SK-N-SH (cell line): ENCODE results near the gene GULP1. TPM values are rescaled to one million over a fixed set of nuclear protein-coding genes. Genes with fewer than 3 reads are reported as not detected.

ENCODE experiments used
- CTCF ChIA-PET: fragments of 300-600, 350-600 bp; formaldehyde crosslinking; extraction: SDS; loops from one replicate; lab custom pipeline; 2021; lab: Yijun Ruan, JAX
- POLR2A ChIA-PET: fragments of 350-600 bp; sonication (Branson Sonifier 250); formaldehyde crosslinking; extraction: SDS; loops from one replicate; lab custom pipeline; 2020; ENCODE audit warnings: antibody characterized with exemption, inconsistent platforms; lab: Yijun Ruan, JAX
- DNase-seq: peaks from one replicate; pipeline ENCODE4 v3.0.0; 2012
- H2AFZ ChIP-seq: fragments of 200-600 bp; sonication (generic); 2 replicates; pipeline ENCODE4 v1.8.1; 2016; ENCODE audit warnings: antibody characterized with exemption, mild to moderate bottlenecking, low read depth
- H3F3A ChIP-seq: fragments of 200-600 bp; sonication (generic); replicated peaks from 2 replicates; pipeline ENCODE3; 2016; ENCODE audit warnings: antibody characterized with exemption, mild to moderate bottlenecking; ENCODE audit not compliant: insufficient read depth
- H3K27ac ChIP-seq, 2 experiments: fragments of 200-500 bp in 1 of 2; fragments of 200-600 bp in 1 of 2; sonication (Bioruptor generic) in 1 of 2; sonication (generic), shearing (Covaris generic) in 1 of 2; 2 replicates each; pipeline versions ENCODE4 v1.5.1 to v1.6.1; 2014 to 2016; ENCODE audit warnings: low read depth in 2 of 2, inconsistent platforms in 1 of 2, low read length in 1 of 2, mild to moderate bottlenecking in 1 of 2, mixed read lengths in 1 of 2
- H3K27me3 ChIP-seq: fragments of 200-600 bp; sonication (generic), shearing (Covaris generic); 2 replicates; pipeline ENCODE4 v1.6.1; 2016; ENCODE audit warnings: mixed run types; ENCODE audit not compliant: insufficient read depth
- H3K36me3 ChIP-seq, 2 experiments: fragments of 200-500 bp in 1 of 2; fragments of 200-600 bp in 1 of 2; sonication (Bioruptor generic) in 1 of 2; sonication (generic) in 1 of 2; replicated peaks in 1 of 2; 2 replicates each; pipeline versions ENCODE3 to v1.5.1; 2014 to 2016; ENCODE audit warnings: low read length in 1 of 2, mild to moderate bottlenecking in 1 of 2; ENCODE audit not compliant: insufficient read depth in 2 of 2, control insufficient read depth in 1 of 2
- H3K4me1 ChIP-seq, 2 experiments: fragments of 200-500 bp in 1 of 2; fragments of 200-600 bp in 1 of 2; sonication (Bioruptor generic) in 1 of 2; sonication (generic), shearing (Covaris generic) in 1 of 2; 2 replicates each; pipeline versions ENCODE4 v1.5.1 to v1.6.1; 2014 to 2016; ENCODE audit warnings: low read depth in 1 of 2, low read length in 1 of 2, mixed run types in 1 of 2; ENCODE audit not compliant: insufficient read depth in 2 of 2, control insufficient read depth in 1 of 2
- H3K4me2 ChIP-seq: fragments of 200-600 bp; sonication (generic), shearing (Covaris generic); 2 replicates; pipeline ENCODE4 v1.6.1; 2017; ENCODE audit warnings: mixed run types
- H3K4me3 ChIP-seq, 2 experiments: fragments of 200-500 bp in 1 of 2; fragments of 200-600 bp in 1 of 2; sonication (Bioruptor generic) in 1 of 2; sonication (generic), shearing (Covaris generic) in 1 of 2; 2 replicates each; pipeline versions ENCODE4 v1.5.1 to v1.8.1; 2014 to 2016; ENCODE audit warnings: low read depth in 2 of 2, inconsistent platforms in 1 of 2, low read length in 1 of 2, mild to moderate bottlenecking in 1 of 2, mixed read lengths in 1 of 2, moderate library complexity in 1 of 2
- H3K79me2 ChIP-seq: fragments of 200-600 bp; sonication (generic); 2 replicates; pipeline ENCODE4 v1.8.1; 2017; ENCODE audit warnings: mild to moderate bottlenecking; ENCODE audit not compliant: insufficient read depth
- H3K9ac ChIP-seq: fragments of 200-600 bp; sonication (generic); 2 replicates; pipeline ENCODE4 v1.6.1; 2017; ENCODE audit warnings: mixed run types
- H3K9me2 ChIP-seq: fragments of 200-600 bp; sonication (generic); 2 replicates; pipeline ENCODE4 v1.6.1; 2017; ENCODE audit warnings: mixed run types
- H3K9me3 ChIP-seq: fragments of 200-600 bp; sonication (generic); 2 replicates; pipeline ENCODE4 v1.6.1; 2017; ENCODE audit warnings: mixed run types, mild to moderate bottlenecking, moderate library complexity
- H4K20me1 ChIP-seq: fragments of 200-600 bp; sonication (generic); 2 replicates; pipeline ENCODE4 v1.6.1; 2017; ENCODE audit warnings: mild to moderate bottlenecking, mixed run types; ENCODE audit not compliant: insufficient read depth
- CHD2 ChIP-seq: fragments of 150-350 bp; IDR thresholded peaks from 2 replicates; pipeline ENCODE4 v1.6.1; 2018; ENCODE audit warnings: low read length; ENCODE audit not compliant: partially characterized antibody
- FOXJ3 ChIP-seq: sonication (generic); formaldehyde crosslinking; IDR thresholded peaks from 2 replicates; pipeline ENCODE4 v1.5.1; 2020; ENCODE audit warnings: mild to moderate bottlenecking, missing genetic modification reagents
- GABPA ChIP-seq: IDR thresholded peaks from 2 replicates; pipeline ENCODE4 v1.4.0; 2012; ENCODE audit warnings: low read depth, mild to moderate bottlenecking
- JUND ChIP-seq: IDR thresholded peaks from 2 replicates; pipeline ENCODE4 v1.4.0; 2012
- MEF2A ChIP-seq: IDR thresholded peaks from 2 replicates; pipeline ENCODE4 v1.4.0; 2012; ENCODE audit warnings: low read depth, borderline replicate concordance
- NRF1 ChIP-seq: IDR thresholded peaks from 2 replicates; pipeline ENCODE4 v1.6.1; 2012; ENCODE audit warnings: low read depth, mild to moderate bottlenecking, low read length
- TAF1 ChIP-seq: IDR thresholded peaks from 2 replicates; pipeline ENCODE4 v1.6.1; 2012; ENCODE audit warnings: low read depth, mild to moderate bottlenecking, low read length, moderate library complexity, borderline replicate concordance
- TEAD4 ChIP-seq: IDR thresholded peaks from 2 replicates; pipeline ENCODE4 v1.4.0; 2012; ENCODE audit warnings: mild to moderate bottlenecking, borderline replicate concordance; ENCODE audit not compliant: insufficient read depth
- YY1 ChIP-seq: IDR thresholded peaks from 2 replicates; pipeline ENCODE4 v1.4.0; 2012; ENCODE audit warnings: low read depth, mild to moderate bottlenecking
- WGBS: methylation state at CpG from one replicate; pipeline ENCODE4 v1.1.6; 2017; ENCODE audit warnings: low lambda C conversion rate; 5-methylcytosine and 5-hydroxymethylcytosine counted together
- polyA plus RNA-seq, 3 experiments: library from polyadenylated mRNA; depleted of rRNA; stranded (reverse); fragments of >200 nt; gene quantifications; 2 replicates each; pipeline ENCODE4 v1.2.3, GENCODE V29; 2012
- TF ChIP-seq, protein P1 (sequence below): fragments of 150-350 bp; IDR thresholded peaks from 2 replicates; pipeline ENCODE4 v1.6.1; 2017; ENCODE audit warnings: antibody characterized with exemption, low read length, low read depth, borderline replicate concordance
- TF ChIP-seq, protein P2 (sequence below): fragments of 200-600 bp; sonication (generic); IDR thresholded peaks from 2 replicates; pipeline ENCODE4 v1.6.1; 2017; ENCODE audit warnings: antibody characterized with exemption, mild to moderate bottlenecking, moderate library complexity
- TF ChIP-seq, protein P3 (sequence below): IDR thresholded peaks from 2 replicates; pipeline ENCODE4 v1.4.0; 2012; ENCODE audit warnings: low read depth, borderline replicate concordance

The GULP1 gene
- polyA plus RNA-seq, 1 of the 3 experiments (the other 2 are of a cell fraction), result 33.8 TPM

DNA sequence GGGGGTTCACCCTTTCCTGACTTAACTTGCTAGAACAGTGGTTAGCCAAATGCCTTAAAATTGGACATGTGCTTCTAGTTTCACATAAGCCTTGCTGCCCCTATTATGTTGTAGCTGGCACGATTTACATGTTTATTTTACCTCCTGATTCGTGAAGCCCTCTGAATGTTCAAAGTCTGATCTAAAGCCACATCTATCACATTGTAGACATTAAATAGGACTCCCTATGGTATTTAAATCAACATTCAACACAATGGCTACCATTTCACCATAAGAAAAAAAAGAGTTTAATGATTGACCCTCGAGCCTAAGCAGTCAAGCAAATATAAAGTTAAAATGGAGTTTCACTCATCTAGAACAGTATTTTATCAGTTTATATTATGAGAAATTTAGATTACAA, 151.5 kb downstream of the GULP1 start:
- H3K27ac ChIP-seq, result peak overlapping the region in 1 of 2 experiments; percentile 79; a peak in 2 of 4 replicates
- peaks cover 7% of the 10 kb centered on the region; the same call in 1 of the 2 replicates for H3K79me2 ChIP-seq
- no peaks in the 10 kb centered on the region for H3K27me3 ChIP-seq
- no peak overlapping the region for H3K9ac ChIP-seq
- TF ChIP-seq CHD2 (no peak), JUND (no peak), MEF2A (no peak), NRF1 (no peak), TAF1 (no peak), FOXJ3 (CRISPR knock-in tag) (no peak), TEAD4 (no peak), YY1 (no peak), GABPA (no peak)
- TF ChIP-seq, protein P1, sequence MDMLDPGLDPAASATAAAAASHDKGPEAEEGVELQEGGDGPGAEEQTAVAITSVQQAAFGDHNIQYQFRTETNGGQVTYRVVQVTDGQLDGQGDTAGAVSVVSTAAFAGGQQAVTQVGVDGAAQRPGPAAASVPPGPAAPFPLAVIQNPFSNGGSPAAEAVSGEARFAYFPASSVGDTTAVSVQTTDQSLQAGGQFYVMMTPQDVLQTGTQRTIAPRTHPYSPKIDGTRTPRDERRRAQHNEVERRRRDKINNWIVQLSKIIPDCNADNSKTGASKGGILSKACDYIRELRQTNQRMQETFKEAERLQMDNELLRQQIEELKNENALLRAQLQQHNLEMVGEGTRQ, result no peak
- TF ChIP-seq, protein P2, sequence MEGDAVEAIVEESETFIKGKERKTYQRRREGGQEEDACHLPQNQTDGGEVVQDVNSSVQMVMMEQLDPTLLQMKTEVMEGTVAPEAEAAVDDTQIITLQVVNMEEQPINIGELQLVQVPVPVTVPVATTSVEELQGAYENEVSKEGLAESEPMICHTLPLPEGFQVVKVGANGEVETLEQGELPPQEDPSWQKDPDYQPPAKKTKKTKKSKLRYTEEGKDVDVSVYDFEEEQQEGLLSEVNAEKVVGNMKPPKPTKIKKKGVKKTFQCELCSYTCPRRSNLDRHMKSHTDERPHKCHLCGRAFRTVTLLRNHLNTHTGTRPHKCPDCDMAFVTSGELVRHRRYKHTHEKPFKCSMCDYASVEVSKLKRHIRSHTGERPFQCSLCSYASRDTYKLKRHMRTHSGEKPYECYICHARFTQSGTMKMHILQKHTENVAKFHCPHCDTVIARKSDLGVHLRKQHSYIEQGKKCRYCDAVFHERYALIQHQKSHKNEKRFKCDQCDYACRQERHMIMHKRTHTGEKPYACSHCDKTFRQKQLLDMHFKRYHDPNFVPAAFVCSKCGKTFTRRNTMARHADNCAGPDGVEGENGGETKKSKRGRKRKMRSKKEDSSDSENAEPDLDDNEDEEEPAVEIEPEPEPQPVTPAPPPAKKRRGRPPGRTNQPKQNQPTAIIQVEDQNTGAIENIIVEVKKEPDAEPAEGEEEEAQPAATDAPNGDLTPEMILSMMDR, result no peak
- TF ChIP-seq, protein P3, sequence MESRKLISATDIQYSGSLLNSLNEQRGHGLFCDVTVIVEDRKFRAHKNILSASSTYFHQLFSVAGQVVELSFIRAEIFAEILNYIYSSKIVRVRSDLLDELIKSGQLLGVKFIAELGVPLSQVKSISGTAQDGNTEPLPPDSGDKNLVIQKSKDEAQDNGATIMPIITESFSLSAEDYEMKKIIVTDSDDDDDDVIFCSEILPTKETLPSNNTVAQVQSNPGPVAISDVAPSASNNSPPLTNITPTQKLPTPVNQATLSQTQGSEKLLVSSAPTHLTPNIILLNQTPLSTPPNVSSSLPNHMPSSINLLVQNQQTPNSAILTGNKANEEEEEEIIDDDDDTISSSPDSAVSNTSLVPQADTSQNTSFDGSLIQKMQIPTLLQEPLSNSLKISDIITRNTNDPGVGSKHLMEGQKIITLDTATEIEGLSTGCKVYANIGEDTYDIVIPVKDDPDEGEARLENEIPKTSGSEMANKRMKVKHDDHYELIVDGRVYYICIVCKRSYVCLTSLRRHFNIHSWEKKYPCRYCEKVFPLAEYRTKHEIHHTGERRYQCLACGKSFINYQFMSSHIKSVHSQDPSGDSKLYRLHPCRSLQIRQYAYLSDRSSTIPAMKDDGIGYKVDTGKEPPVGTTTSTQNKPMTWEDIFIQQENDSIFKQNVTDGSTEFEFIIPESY, result no peak
- TF ChIP-seq, all 33 proteins: peak for 0
- Histone ChIP-seq H3K4me2 (no peak overlapping the region), H3K9me2 (no peaks in the 10 kb centered on the region; the same call in 1 of the 2 replicates), H3K4me1 (peaks cover 10 to 30% of the 10 kb centered on the region in 2 experiments; a peak in 3 of 4 replicates), H3K4me3 (no peak overlapping the region), H3K9me3 (no peaks in the 10 kb centered on the region), H4K20me1 (no peaks in the 10 kb centered on the region), H3F3A (no peaks in the 10 kb centered on the region), H2AFZ (no peak overlapping the region), H3K36me3 (peaks cover 0 to 5% of the 10 kb centered on the region in 2 experiments)
- 84% methylated on average over 3 of the region's 3 CpGs for WGBS
- DNase-seq, result no peak
- CTCF ChIA-PET, result interaction anchor here (1.0 kb wide), 1 partner anchor 13 kb away, joined by 3 read pairs; no protein-coding TSS in a partner anchor
- POLR2A ChIA-PET, result no interaction called here
